OCI-LY7 (cell line): Measurements from ENCODE around the gene TNPO1. TPM values are rescaled to one million over a fixed set of nuclear protein-coding genes. Genes with fewer than 3 reads are reported as not detected.
A peak's percentile ranks its signal among the peaks of the same experiment; 100 is the strongest.

Source experiments
- BruUV-seq: library from RNA; stranded (reverse); fragments of 400-500 nt; replicated peaks from 2 replicates; lab custom pipeline; 2021; lab: Mats Ljungman, UMichigan
- CTCF ChIA-PET: fragments of 300-600 bp; sonication (Branson Sonifier 250); formaldehyde crosslinking; loops from one replicate; lab custom pipeline; 2022; ENCODE audit warnings: antibody characterized with exemption; ENCODE audit not compliant: unreplicated experiment; lab: Charles Lee
- POLR2A ChIA-PET: fragments of 300-600 bp; sonication (Branson Sonifier 250); formaldehyde crosslinking; loops from one replicate; lab custom pipeline; 2022; ENCODE audit warnings: antibody characterized with exemption; lab: Charles Lee
- DNase-seq: peaks from one replicate; pipeline ENCODE4 v3.0.0-alpha.2; 2015; ENCODE audit warnings: low spot score
- H2AFZ ChIP-seq: fragments of 200-600 bp; sonication (generic), shearing (Covaris generic); 2 replicates; pipeline ENCODE4 v1.6.1; 2014; ENCODE audit warnings: mild to moderate bottlenecking, antibody characterized with exemption, low read length, moderate library complexity
- H3K27ac ChIP-seq: fragments of 200-600 bp; sonication (generic); 2 replicates; pipeline ENCODE4 v1.5.1; 2014; ENCODE audit warnings: mixed run types, low read depth, mild to moderate bottlenecking, moderate library complexity, low read length, inconsistent platforms; ENCODE audit not compliant: poor library complexity, severe bottlenecking
- H3K36me3 ChIP-seq: fragments of 200-600 bp; sonication (generic); 2 replicates; pipeline ENCODE4 v1.6.1; 2014; ENCODE audit warnings: mild to moderate bottlenecking, antibody characterized with exemption, low read length, moderate library complexity, mixed read lengths; ENCODE audit not compliant: insufficient read depth
- H3K4me1 ChIP-seq: fragments of 200-600 bp; sonication (generic); 2 replicates; pipeline ENCODE4 v1.5.1; 2014; ENCODE audit warnings: mild to moderate bottlenecking, low read length; ENCODE audit not compliant: insufficient read depth, poor library complexity, severe bottlenecking
- H3K4me2 ChIP-seq: fragments of 200-600 bp; sonication (generic); 2 replicates; pipeline ENCODE4 v1.6.1; 2014; ENCODE audit warnings: mild to moderate bottlenecking, low read length
- H3K4me3 ChIP-seq: fragments of 200-600 bp; sonication (generic); 2 replicates; pipeline ENCODE4 v1.5.1; 2014; ENCODE audit warnings: mild to moderate bottlenecking, low read depth, low read length; ENCODE audit not compliant: poor library complexity, severe bottlenecking
- H3K79me2 ChIP-seq: fragments of 200-600 bp; sonication (generic); 2 replicates; pipeline ENCODE4 v1.6.1; 2016; ENCODE audit warnings: low read depth, mild to moderate bottlenecking, low read length, moderate library complexity, mixed read lengths; ENCODE audit not compliant: insufficient read depth
- H3K9me2 ChIP-seq: fragments of 200-600 bp; sonication (generic); 2 replicates; pipeline ENCODE4 v1.6.1; 2016; ENCODE audit warnings: mild to moderate bottlenecking, low read length, mixed read lengths; ENCODE audit not compliant: insufficient read depth
- H3K9me3 ChIP-seq: fragments of 200-600 bp; sonication (generic); 2 replicates; pipeline ENCODE4 v1.6.1; 2014; ENCODE audit warnings: mild to moderate bottlenecking, mixed run types, low read length, mixed read lengths
- H4K20me1 ChIP-seq: fragments of 200-600 bp; sonication (generic); 2 replicates; pipeline ENCODE4 v1.6.1; 2014; ENCODE audit warnings: mild to moderate bottlenecking, antibody characterized with exemption, low read length, moderate library complexity, mixed read lengths; ENCODE audit not compliant: insufficient read depth
- EZH2phosphoT487 ChIP-seq: fragments of 200-600 bp; sonication (generic); IDR thresholded peaks from 2 replicates; pipeline ENCODE4 v1.6.1; 2018; ENCODE audit warnings: low read depth, borderline replicate concordance, mild to moderate bottlenecking, mixed run types, antibody characterized with exemption, low read length, moderate library complexity, mixed read lengths
- intact Hi-C: fragments of 100-400 bp; cut with micrococcal nuclease; formaldehyde crosslinking; loops from one replicate; pipeline ENCODE4 v1.10.0; 2022; ENCODE audit not compliant: unreplicated experiment
- total RNA-seq, 2 experiments: library from RNA; depleted of rRNA in 1 of 2; stranded (reverse); fragments of >200 nt in 1 of 2; shearing (Covaris generic) in 1 of 2; gene quantifications; 2 replicates each; pipeline ENCODE4 v1.2.3, GENCODE V29; 2014 to 2022
- TF ChIP-seq, protein P1 (sequence below): fragments of 200-600 bp; sonication (generic); conservative IDR thresholded peaks from 2 replicates; pipeline ENCODE4 v1.5.1; 2014; ENCODE audit warnings: mild to moderate bottlenecking, antibody characterized with exemption, low read length, moderate library complexity, mixed read lengths

The TNPO1 gene
- total RNA-seq, 2 experiments from 2014 or later: 95.2 to 132 TPM

DNA sequence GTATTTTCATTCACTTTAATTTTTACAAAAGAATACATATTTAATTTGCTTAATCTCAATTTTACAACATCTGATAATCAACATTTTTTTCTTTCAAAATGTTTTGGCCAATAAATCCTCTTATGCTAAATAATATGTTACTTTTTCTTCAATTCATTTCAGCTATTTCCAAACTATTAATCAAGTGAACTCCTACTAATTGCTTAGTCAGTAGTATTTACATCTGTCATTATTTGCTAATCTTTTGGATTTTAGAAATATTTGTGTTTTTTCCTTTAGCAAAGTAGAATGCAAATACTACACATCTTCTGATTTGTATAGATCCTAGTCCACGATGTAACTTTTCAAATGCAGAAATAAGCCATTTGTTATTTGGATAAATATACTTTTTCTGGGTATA is 1.6 kb upstream of the TNPO1 start:
- BruUV-seq: no TSS peak
- Histone ChIP-seq H4K20me1 (no peaks in the 10 kb centered on the region), H3K79me2 (peaks cover 23% of the 10 kb centered on the region; the same call in 1 of the 2 replicates), H2AFZ (peak overlapping the region; percentile 99), H3K27ac (peak overlapping the region; percentile 86), H3K4me1 (peaks cover 21% of the 10 kb centered on the region), H3K9me3 (0 out of 2 replicates have a peak, but pooled peaks cover 10% of the 10 kb centered on the region), H3K4me2 (peak overlapping the region; percentile 83), H3K9me2 (no peaks in the 10 kb centered on the region; the same call in 1 of the 2 replicates), H3K4me3 (peak overlapping the region; percentile 78), H3K36me3 (no peaks in the 10 kb centered on the region)
- intact Hi-C loops: loop anchor here (5.0 kb wide), 4 partner anchors 142 to 682 kb away; partner anchors contain the start of genes BTF3 and FCHO2
- ChIA-PET CTCF (no interaction called here), POLR2A (interaction anchor here (0.8 to 1.2 kb wide), 3 partner anchors 9 to 793 kb away, joined by 3 to 4 read pairs (median 3); no protein-coding TSS in a partner anchor)
- TF ChIP-seq EZH2phosphoT487: no peak
- TF ChIP-seq, protein P1, sequence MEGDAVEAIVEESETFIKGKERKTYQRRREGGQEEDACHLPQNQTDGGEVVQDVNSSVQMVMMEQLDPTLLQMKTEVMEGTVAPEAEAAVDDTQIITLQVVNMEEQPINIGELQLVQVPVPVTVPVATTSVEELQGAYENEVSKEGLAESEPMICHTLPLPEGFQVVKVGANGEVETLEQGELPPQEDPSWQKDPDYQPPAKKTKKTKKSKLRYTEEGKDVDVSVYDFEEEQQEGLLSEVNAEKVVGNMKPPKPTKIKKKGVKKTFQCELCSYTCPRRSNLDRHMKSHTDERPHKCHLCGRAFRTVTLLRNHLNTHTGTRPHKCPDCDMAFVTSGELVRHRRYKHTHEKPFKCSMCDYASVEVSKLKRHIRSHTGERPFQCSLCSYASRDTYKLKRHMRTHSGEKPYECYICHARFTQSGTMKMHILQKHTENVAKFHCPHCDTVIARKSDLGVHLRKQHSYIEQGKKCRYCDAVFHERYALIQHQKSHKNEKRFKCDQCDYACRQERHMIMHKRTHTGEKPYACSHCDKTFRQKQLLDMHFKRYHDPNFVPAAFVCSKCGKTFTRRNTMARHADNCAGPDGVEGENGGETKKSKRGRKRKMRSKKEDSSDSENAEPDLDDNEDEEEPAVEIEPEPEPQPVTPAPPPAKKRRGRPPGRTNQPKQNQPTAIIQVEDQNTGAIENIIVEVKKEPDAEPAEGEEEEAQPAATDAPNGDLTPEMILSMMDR: no peak
- DNase-seq: no peak

DNA sequence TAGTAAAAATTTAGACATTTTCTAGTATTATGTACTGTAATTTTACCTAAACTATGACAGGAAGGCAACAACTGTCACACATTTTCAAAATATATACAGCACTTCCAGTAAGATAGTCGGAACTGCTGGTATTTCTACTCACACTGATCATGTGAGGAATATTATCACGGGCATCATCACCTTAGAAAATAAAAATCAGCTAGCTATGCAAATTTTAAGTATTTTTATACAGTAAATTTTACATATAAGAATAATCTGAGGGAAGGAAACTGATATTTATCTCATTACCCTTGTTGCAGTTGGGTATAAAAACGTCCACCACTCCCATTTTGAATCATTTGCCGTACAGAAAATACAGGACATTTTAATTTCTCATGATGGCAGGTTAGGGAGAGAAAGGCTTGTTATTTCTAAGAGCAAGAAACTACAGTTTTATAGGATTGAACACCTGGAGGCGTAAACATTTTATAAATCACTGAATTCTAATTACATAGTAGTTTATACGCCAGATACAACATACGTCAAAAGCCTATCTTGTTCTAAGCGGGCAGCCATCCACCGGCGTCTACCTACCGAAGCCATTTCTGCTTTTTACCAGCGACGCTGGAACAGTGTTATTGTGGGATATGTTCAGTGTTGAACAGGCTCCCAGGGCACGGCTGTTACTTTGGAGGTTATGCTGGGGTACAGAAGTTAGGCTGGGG is 729 bp upstream of the TNPO1 start:
- intact Hi-C loops: loop anchor here (1.0 to 5.0 kb wide), 6 partner anchors 33 to 682 kb away; partner anchors contain the start of genes BTF3, FCHO2 and FOXD1
- no peak for TF ChIP-seq EZH2phosphoT487
- TF ChIP-seq, protein P1: no peak
- Histone ChIP-seq H2AFZ (peak overlapping the region; percentile 99), H3K9me2 (no peaks in the 10 kb centered on the region; the same call in 1 of the 2 replicates), H3K4me2 (peak overlapping the region; percentile 83), H4K20me1 (no peaks in the 10 kb centered on the region), H3K4me1 (peaks cover 21% of the 10 kb centered on the region), H3K79me2 (peaks cover 26% of the 10 kb centered on the region; the same call in 1 of the 2 replicates), H3K4me3 (peak overlapping the region; percentile 78), H3K27ac (peak overlapping the region; percentile 86), H3K9me3 (0 out of 2 replicates have a peak, but pooled peaks cover 10% of the 10 kb centered on the region), H3K36me3 (no peaks in the 10 kb centered on the region)
- TSS peak; percentile 85 for BruUV-seq
- ChIA-PET CTCF (no interaction called here), POLR2A (interaction anchor here (0.6 to 1.0 kb wide), 5 partner anchors 13 to 581 kb away, joined by 3 to 4 read pairs (median 3); no protein-coding TSS in a partner anchor)
- no peak for DNase-seq
